Endodermal cell (in vitro differentiated cells): Measurements from ENCODE around the gene LMBR1. TPM values are rescaled to one million over a fixed set of nuclear protein-coding genes. Genes with fewer than 3 reads are reported as not detected.

ENCODE experiments used
- DNase-seq: peaks from one replicate; pipeline ENCODE4 v3.0.0-alpha.2; 2017
- H3K27ac ChIP-seq: 2 replicates; pipeline ENCODE4 v1.5.1; 2013; ENCODE audit warnings: mild to moderate bottlenecking, low read depth, low read length, moderate library complexity
- H3K27me3 ChIP-seq: 2 replicates; pipeline ENCODE4 v1.6.1; 2013; ENCODE audit warnings: mild to moderate bottlenecking, low read length, moderate library complexity; ENCODE audit not compliant: insufficient read depth, control insufficient read depth, poor library complexity, severe bottlenecking
- H3K36me3 ChIP-seq: 2 replicates; pipeline ENCODE4 v1.7.0; 2013; ENCODE audit warnings: mild to moderate bottlenecking, low read length, moderate library complexity; ENCODE audit not compliant: control insufficient read depth, insufficient read depth
- H3K4me1 ChIP-seq: one replicate; pipeline ENCODE4 v1.7.0; 2013; ENCODE audit warnings: low read length; ENCODE audit not compliant: control insufficient read depth, insufficient read depth
- H3K4me3 ChIP-seq: 2 replicates; pipeline ENCODE4 v1.5.1; 2013; ENCODE audit warnings: mild to moderate bottlenecking, low read length, moderate library complexity
- H3K9ac ChIP-seq: 2 replicates; pipeline ENCODE4 v1.6.1; 2013; ENCODE audit warnings: mild to moderate bottlenecking, low read length, moderate library complexity; ENCODE audit not compliant: poor library complexity, severe bottlenecking; ENCODE audit errors: extremely low read depth
- H3K9me3 ChIP-seq: 2 replicates; pipeline ENCODE4 v1.6.1; 2013; ENCODE audit warnings: mild to moderate bottlenecking, low read length, moderate library complexity; ENCODE audit not compliant: control insufficient read depth
- H3K27ac Mint-ChIP-seq: 2 replicates; pipeline ENCODE4 v1.8.0; 2020; ENCODE audit warnings: mixed read lengths
- H3K27me3 Mint-ChIP-seq: 2 replicates; pipeline ENCODE4 v1.8.0; 2021; ENCODE audit warnings: mild to moderate bottlenecking, mixed read lengths; ENCODE audit not compliant: insufficient read depth
- H3K36me3 Mint-ChIP-seq: 2 replicates; pipeline ENCODE4 v1.8.0; 2020; ENCODE audit warnings: low read depth, mixed read lengths
- H3K4me1 Mint-ChIP-seq: 2 replicates; pipeline ENCODE4 v1.8.0; 2020; ENCODE audit warnings: mixed read lengths
- H3K4me3 Mint-ChIP-seq: 2 replicates; pipeline ENCODE4 v1.8.0; 2020; ENCODE audit warnings: mild to moderate bottlenecking, moderate library complexity, mixed read lengths
- H3K9me3 Mint-ChIP-seq: 2 replicates; pipeline ENCODE4 v1.8.0; 2020; ENCODE audit warnings: mild to moderate bottlenecking, mixed read lengths
- WGBS, 2 experiments: methylation state at CpG; one replicate each; pipeline versions ENCODE4 v1.1.5 to v1.1.7; 2013; ENCODE audit warnings: missing lambda C conversion rate in 2 of 2, mixed read lengths in 1 of 2; ENCODE audit not compliant: insufficient coverage in 1 of 2, insufficient read length in 1 of 2; 5-methylcytosine and 5-hydroxymethylcytosine counted together
- total RNA-seq, 2 donors: library from RNA; stranded (reverse); fragmentation: NEBNext Ultra II Directional in 1 of 2; extraction: Animal tissue kit (Norgen Biotek cat#: 25700) in 1 of 2; gene quantifications; 2 replicates in 1 of 2; 3 replicates in 1 of 2; pipeline ENCODE4 v1.2.1, GENCODE V29; 2021
- TF ChIP-seq, protein P1 (sequence below): fragments of 200-600 bp; sonication (generic); conservative IDR thresholded peaks from 2 replicates; pipeline ENCODE4 v1.5.0; 2021; ENCODE audit warnings: antibody characterized with exemption, mild to moderate bottlenecking

LMBR1 gene
- total RNA-seq, 2 donors from 2014 or later = 80.9 to 88.3 TPM

DNA sequence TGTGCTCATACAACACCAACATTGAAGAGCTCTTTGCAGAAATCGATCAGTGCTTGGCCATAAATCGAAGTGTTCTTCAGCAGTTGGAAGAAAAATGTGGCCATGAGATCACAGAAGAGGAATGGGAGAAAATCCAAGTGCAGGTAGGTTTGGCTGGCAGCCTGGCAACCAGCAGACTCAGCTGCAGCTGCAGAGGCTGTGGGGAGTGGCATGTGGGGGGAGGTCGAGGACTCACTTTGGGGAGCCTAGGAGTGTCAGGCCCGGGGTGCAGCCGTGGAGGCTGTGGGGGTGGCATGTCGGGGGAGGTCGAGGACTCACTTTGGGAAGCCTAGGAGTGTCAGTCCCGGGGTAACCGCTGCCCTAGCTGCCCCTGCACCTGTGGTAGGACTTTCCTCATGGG lies 217.3 kb downstream of the LMBR1 start:
- H3K27me3 ChIP-seq = no peaks in the 10 kb centered on the region
- H3K27me3 Mint-ChIP-seq = no peaks in the 10 kb centered on the region
- H3K4me1 ChIP-seq = peaks cover 4% of the 10 kb centered on the region
- H3K4me3 ChIP-seq = no peak overlapping the region
- peak; percentile 39 for DNase-seq
- 90 to 93% methylated on average over 3 to 9 of the region's 9 CpGs for WGBS, 2 experiments
- H3K9ac ChIP-seq = no peak overlapping the region
- no peak overlapping the region for H3K27ac ChIP-seq
- H3K27ac Mint-ChIP-seq = no peak overlapping the region
- no peaks in the 10 kb centered on the region for H3K9me3 ChIP-seq
- TF ChIP-seq, protein P1, sequence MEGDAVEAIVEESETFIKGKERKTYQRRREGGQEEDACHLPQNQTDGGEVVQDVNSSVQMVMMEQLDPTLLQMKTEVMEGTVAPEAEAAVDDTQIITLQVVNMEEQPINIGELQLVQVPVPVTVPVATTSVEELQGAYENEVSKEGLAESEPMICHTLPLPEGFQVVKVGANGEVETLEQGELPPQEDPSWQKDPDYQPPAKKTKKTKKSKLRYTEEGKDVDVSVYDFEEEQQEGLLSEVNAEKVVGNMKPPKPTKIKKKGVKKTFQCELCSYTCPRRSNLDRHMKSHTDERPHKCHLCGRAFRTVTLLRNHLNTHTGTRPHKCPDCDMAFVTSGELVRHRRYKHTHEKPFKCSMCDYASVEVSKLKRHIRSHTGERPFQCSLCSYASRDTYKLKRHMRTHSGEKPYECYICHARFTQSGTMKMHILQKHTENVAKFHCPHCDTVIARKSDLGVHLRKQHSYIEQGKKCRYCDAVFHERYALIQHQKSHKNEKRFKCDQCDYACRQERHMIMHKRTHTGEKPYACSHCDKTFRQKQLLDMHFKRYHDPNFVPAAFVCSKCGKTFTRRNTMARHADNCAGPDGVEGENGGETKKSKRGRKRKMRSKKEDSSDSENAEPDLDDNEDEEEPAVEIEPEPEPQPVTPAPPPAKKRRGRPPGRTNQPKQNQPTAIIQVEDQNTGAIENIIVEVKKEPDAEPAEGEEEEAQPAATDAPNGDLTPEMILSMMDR = no peak
- peaks cover 50% of the 10 kb centered on the region for H3K36me3 Mint-ChIP-seq
- H3K4me3 Mint-ChIP-seq = no peak overlapping the region
- peaks cover 14% of the 10 kb centered on the region for H3K4me1 Mint-ChIP-seq
- H3K36me3 ChIP-seq = peaks cover 67% of the 10 kb centered on the region
- no peaks in the 10 kb centered on the region for H3K9me3 Mint-ChIP-seq

DNA sequence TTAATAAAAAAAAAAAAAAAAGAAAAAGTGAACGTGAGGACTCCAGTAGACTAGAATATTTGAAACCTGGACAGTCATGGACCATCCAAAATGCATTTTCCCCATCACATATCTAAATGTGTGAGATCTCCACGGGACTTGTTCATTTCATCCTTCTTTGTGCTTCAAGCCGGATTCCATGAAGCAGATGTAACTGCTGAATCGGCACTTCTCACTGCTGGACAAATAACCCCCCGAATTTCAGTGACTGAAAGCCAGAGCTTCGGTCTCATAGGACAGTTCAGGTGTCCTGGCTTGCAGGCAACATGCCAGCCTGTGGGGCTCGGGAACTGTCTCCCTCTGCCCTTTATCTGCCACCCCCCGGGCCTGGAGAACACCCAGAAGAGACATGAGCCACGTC lies 219.1 kb downstream of the LMBR1 start:
- Mint-ChIP-seq H3K4me1 (peaks cover 14% of the 10 kb centered on the region), H3K27me3 (no peaks in the 10 kb centered on the region), H3K4me3 (no peak overlapping the region), H3K27ac (peak overlapping the region; percentile 44), H3K9me3 (no peaks in the 10 kb centered on the region), H3K36me3 (peaks cover 49% of the 10 kb centered on the region)
- peaks cover 4% of the 10 kb centered on the region for H3K4me1 ChIP-seq
- no peak for DNase-seq
- no peak overlapping the region for H3K27ac ChIP-seq
- H3K4me3 ChIP-seq = no peak overlapping the region
- no peaks in the 10 kb centered on the region for H3K9me3 ChIP-seq
- 90 to 91% methylated on average over 4 to 8 of the region's 9 CpGs for WGBS, 2 experiments
- H3K9ac ChIP-seq = no peak overlapping the region
- TF ChIP-seq, protein P1 = no peak
- no peaks in the 10 kb centered on the region for H3K27me3 ChIP-seq
- peaks cover 49% of the 10 kb centered on the region for H3K36me3 ChIP-seq

DNA sequence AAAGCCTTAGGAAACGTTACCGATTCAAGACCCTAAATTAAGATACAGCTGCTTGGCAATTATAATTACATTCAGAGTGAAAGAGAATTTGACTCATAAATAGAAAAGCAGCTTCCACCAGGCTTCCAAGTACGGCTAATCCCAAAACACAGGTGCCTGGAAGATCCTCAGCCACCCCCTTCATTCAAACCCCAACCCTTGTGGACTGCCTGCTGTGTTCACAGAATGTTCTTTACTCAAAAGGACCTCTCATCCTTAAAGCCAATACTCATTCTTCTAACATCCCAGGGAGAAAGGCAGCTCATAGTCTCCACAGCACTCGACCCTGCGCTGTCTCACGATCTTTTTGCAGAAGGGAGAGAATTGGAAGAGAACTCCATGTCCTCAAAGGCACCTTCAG lies 219.5 kb downstream of the LMBR1 start:
- TF ChIP-seq, protein P1 = no peak
- Mint-ChIP-seq H3K4me3 (no peak overlapping the region), H3K27ac (no peak overlapping the region)

More for the DNA sequence above, 219.5 kb downstream of the LMBR1 start:
- Mint-ChIP-seq H3K36me3 (peaks cover 48% of the 10 kb centered on the region), H3K27me3 (no peaks in the 10 kb centered on the region), H3K4me1 (peaks cover 14% of the 10 kb centered on the region), H3K9me3 (no peaks in the 10 kb centered on the region)
- no peak for DNase-seq
- Histone ChIP-seq H3K4me3 (no peak overlapping the region), H3K27ac (no peak overlapping the region), H3K9me3 (no peaks in the 10 kb centered on the region), H3K9ac (no peak overlapping the region), H3K27me3 (no peaks in the 10 kb centered on the region), H3K4me1 (peaks cover 4% of the 10 kb centered on the region), H3K36me3 (peaks cover 45% of the 10 kb centered on the region)
- WGBS, 2 experiments = 75 to 85% methylated on average over 1 to 6 of the region's 6 CpGs
